Measurements from ENCODE around the gene FRMD4A. TPM values are rescaled to one million over a fixed set of nuclear protein-coding genes. Genes with fewer than 3 reads are reported as not detected.

FRMD4A gene
- total RNA-seq, 4 donors from 2014 or later = 4.0 to 12.7 (median 5.6) TPM

- 60 to 76% methylated on average over 10 to 11 of the region's 11 CpGs for WGBS, 2 donors (ENCODE audit: low coverage in 1 of 2)
- Histone ChIP-seq H3K4me1 (no peaks in the 10 kb centered on the region), H3K4me3 (no peak overlapping the region), H3K27me3 (peaks cover 31% of the 10 kb centered on the region), H3K27ac (no peak overlapping the region), H3K9me3 (no peaks in the 10 kb centered on the region), H3K36me3 (no peaks in the 10 kb centered on the region)
- no peak for TF ChIP-seq POLR2A (IDR thresholded peaks at IDR 0.05)
- intact Hi-C loops (cut with DNase I; ENCODE audit: low total_unique reads) (no loop called here), in situ Hi-C loops (cut with MboI; ENCODE audit: low pct_ligation_motif_present in 1 of 4, low pct_unique_long_range_greater_than_20kb in 1 of 4, low sequenced_read_pairs in 3 of 4) (loop anchor here in 1 of 4 donors (25.0 kb wide), 1 partner anchor 398 kb away; no protein-coding TSS in a partner anchor)
- DNase-seq = peak; percentile 31
These were observed 145.8 kb downstream of the FRMD4A start for GRCh38 chr10:14184841-14185315.

GRCh38 chr10:14182781-14183180, 147.9 kb downstream of the FRMD4A start:
- WGBS, 2 donors (ENCODE audit: low coverage in 1 of 2) = 66 to 79% methylated on average over 3 to 4 of the region's 4 CpGs
- TF ChIP-seq POLR2A (IDR thresholded peaks at IDR 0.05) = no peak
- TF ChIP-seq POLR2AphosphoS5 (IDR thresholded peaks at IDR 0.05) = no peak
- no peak for TF ChIP-seq EP300 (IDR thresholded peaks at IDR 0.05; ENCODE audit: low read depth)
- no peak for TF ChIP-seq CTCF (IDR thresholded peaks at IDR 0.05)
- Histone ChIP-seq H3K9me3 (no peaks in the 10 kb centered on the region), H3K27me3 (peaks cover 43% of the 10 kb centered on the region), H3K4me3 (no peak overlapping the region), H3K36me3 (no peaks in the 10 kb centered on the region), H3K27ac (no peak overlapping the region), H3K4me1 (no peaks in the 10 kb centered on the region)
- DNase-seq = no peak
- in situ Hi-C loops (cut with MboI; ENCODE audit: low pct_ligation_motif_present in 1 of 4, low pct_unique_long_range_greater_than_20kb in 1 of 4, low sequenced_read_pairs in 3 of 4) = loop anchor here in 1 of 4 donors (25.0 kb wide), 1 partner anchor 395 kb away; no protein-coding TSS in a partner anchor
- intact Hi-C loops (cut with DNase I; ENCODE audit: low total_unique reads) = no loop called here

GRCh38 chr10:14181567-14181936, 149.2 kb downstream of the FRMD4A start:
- WGBS, 2 donors (ENCODE audit: low coverage in 1 of 2) = 66 to 78% methylated on average over 2 to 3 of the region's 3 CpGs
- intact Hi-C loops (cut with DNase I; ENCODE audit: low total_unique reads) (no loop called here), in situ Hi-C loops (cut with MboI; ENCODE audit: low pct_ligation_motif_present in 1 of 4, low pct_unique_long_range_greater_than_20kb in 1 of 4, low sequenced_read_pairs in 3 of 4) (loop anchor here in 1 of 4 donors (25.0 kb wide), 1 partner anchor 394 kb away; no protein-coding TSS in a partner anchor)
- no peak overlapping the region for H3K4me3 ChIP-seq
- peaks cover 53% of the 10 kb centered on the region for H3K27me3 ChIP-seq
- H3K9me3 ChIP-seq = no peaks in the 10 kb centered on the region
- no peak overlapping the region for H3K27ac ChIP-seq
- H3K36me3 ChIP-seq = no peaks in the 10 kb centered on the region
- no peak for DNase-seq
- H3K4me1 ChIP-seq = no peaks in the 10 kb centered on the region
- TF ChIP-seq POLR2AphosphoS5 (IDR thresholded peaks at IDR 0.05) (no peak), EP300 (IDR thresholded peaks at IDR 0.05; ENCODE audit: low read depth) (no peak), CTCF (IDR thresholded peaks at IDR 0.05) (no peak), POLR2A (IDR thresholded peaks at IDR 0.05) (no peak)

- Histone ChIP-seq H3K27me3 (peaks cover 58% of the 10 kb centered on the region), H3K4me3 (no peak overlapping the region), H3K36me3 (no peaks in the 10 kb centered on the region), H3K4me1 (no peaks in the 10 kb centered on the region), H3K27ac (no peak overlapping the region), H3K9me3 (no peaks in the 10 kb centered on the region)
- WGBS, 2 donors (ENCODE audit: low coverage in 1 of 2) = 36 to 38% methylated on average over 9 to 13 of the region's 13 CpGs
- in situ Hi-C loops (cut with MboI; ENCODE audit: low pct_ligation_motif_present in 1 of 4, low pct_unique_long_range_greater_than_20kb in 1 of 4, low sequenced_read_pairs in 3 of 4) = loop anchor here in 1 of 4 donors (25.0 kb wide), 1 partner anchor 394 kb away; no protein-coding TSS in a partner anchor
- intact Hi-C loops (cut with DNase I; ENCODE audit: low total_unique reads) = no loop called here
- DNase-seq = no peak
- TF ChIP-seq POLR2A (IDR thresholded peaks at IDR 0.05) (no peak), CTCF (IDR thresholded peaks at IDR 0.05) (no peak), POLR2AphosphoS5 (IDR thresholded peaks at IDR 0.05) (no peak), EP300 (IDR thresholded peaks at IDR 0.05; ENCODE audit: low read depth) (no peak)
These were observed 149.7 kb downstream of the FRMD4A start for GRCh38 chr10:14180911-14181566.
